Omental fat pad (tissue), 4 donors: ENCODE results near the gene ANO8. TPM values are rescaled to one million over a fixed set of nuclear protein-coding genes. Genes with fewer than 3 reads are reported as not detected.
A peak's percentile ranks its signal among the peaks of the same experiment; 100 is the strongest.

ENCODE experiments used
- ATAC-seq: fragments of 150-250 bp; one replicate; pipeline ENCODE4 v1.9.1; 2016; ENCODE audit warnings: mild to moderate bottlenecking, moderate library complexity; ENCODE audit not compliant: low FRiP score
- DNase-seq: peaks from one replicate; pipeline ENCODE4 v3.0.0-alpha.2; 2019; ENCODE audit warnings: low spot score
- total RNA-seq, 4 donors: library from RNA; depleted of rRNA; stranded (reverse); fragments of >200 nt; gene quantifications; one replicate each; pipeline ENCODE4 v1.1.0, GENCODE V29; 2016
- TF ChIP-seq, protein P1 (sequence below), 3 donors: fragments of 450-650 bp; IDR thresholded peaks; one replicate each; pipeline ENCODE4 v1.5.1; 2016 to 2017; ENCODE audit warnings: antibody characterized with exemption in 3 of 3, mild to moderate bottlenecking in 3 of 3, moderate library complexity in 2 of 3

Gene ANO8
- total RNA-seq, 4 donors from 2014 or later: 5.5 to 6.1 (median 5.8) TPM

DNA sequence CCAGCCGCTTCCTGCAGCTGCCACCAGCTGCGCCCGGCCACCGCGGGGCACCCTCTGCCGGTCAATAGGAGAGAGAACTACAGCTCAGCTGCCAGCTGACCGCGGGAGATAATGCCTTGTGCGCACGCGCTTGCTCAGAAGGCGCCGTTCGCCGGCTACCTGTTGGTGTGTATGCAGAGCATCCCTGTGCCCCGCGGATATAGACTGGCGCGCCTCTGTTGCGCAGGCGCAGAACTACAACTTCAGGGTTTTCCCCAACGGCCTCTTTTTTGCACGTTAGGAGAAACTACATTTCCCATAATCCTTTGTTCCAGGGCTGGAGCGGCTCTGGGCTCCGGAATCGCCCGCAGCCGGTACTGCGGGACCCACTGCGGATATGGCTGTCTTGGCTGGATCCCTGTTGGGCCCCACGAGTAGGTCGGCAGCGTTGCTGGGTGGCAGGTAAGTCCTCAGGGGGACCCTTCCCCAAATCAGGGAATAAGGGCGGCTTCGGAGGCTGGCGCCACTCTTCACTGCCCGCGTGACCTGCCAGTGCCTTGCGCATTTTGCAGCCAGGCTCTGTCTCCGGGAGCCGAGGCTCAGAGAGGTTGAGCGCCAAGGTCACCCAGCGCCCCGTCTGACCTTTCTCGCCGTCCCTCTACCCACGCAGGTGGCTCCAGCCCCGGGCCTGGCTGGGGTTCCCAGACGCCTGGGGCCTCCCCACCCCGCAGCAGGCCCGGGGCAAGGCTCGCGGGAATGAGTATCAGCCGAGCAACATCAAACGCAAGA lies 29.0 kb downstream of the ANO8 start, which contains the start of gene MRPL34:
TSS of gene MRPL34 (plus strand) at position 356 of the 768 bp plus-strand sequence. CDS start at position 377, 21 bp downstream.
- peak; percentile 77 for DNase-seq
- ATAC-seq: peak; percentile 80
- TF ChIP-seq, protein P1, sequence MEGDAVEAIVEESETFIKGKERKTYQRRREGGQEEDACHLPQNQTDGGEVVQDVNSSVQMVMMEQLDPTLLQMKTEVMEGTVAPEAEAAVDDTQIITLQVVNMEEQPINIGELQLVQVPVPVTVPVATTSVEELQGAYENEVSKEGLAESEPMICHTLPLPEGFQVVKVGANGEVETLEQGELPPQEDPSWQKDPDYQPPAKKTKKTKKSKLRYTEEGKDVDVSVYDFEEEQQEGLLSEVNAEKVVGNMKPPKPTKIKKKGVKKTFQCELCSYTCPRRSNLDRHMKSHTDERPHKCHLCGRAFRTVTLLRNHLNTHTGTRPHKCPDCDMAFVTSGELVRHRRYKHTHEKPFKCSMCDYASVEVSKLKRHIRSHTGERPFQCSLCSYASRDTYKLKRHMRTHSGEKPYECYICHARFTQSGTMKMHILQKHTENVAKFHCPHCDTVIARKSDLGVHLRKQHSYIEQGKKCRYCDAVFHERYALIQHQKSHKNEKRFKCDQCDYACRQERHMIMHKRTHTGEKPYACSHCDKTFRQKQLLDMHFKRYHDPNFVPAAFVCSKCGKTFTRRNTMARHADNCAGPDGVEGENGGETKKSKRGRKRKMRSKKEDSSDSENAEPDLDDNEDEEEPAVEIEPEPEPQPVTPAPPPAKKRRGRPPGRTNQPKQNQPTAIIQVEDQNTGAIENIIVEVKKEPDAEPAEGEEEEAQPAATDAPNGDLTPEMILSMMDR (IDR thresholded peaks at IDR 0.05): peak in 1 of 3 donors; percentile 37

DNA sequence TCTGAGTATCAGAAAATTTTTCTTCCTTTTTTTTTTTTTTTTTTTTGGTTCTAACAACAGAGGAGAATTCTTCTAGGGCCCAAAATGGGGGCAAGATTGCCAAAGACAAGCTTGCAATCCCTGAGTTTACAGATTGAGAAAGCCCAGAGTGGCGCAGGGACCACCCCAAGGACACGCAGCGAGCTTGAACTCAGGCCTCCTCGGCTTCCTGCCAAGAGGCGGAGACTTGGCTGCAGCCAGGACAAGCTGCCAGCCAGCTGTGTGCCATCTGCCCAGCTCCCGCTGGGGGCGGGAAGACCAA lies 29.5 kb downstream of the ANO8 start:
- ATAC-seq (no peak), DNase-seq (no peak)
- TF ChIP-seq, protein P1 (IDR thresholded peaks at IDR 0.05): no peak

DNA sequence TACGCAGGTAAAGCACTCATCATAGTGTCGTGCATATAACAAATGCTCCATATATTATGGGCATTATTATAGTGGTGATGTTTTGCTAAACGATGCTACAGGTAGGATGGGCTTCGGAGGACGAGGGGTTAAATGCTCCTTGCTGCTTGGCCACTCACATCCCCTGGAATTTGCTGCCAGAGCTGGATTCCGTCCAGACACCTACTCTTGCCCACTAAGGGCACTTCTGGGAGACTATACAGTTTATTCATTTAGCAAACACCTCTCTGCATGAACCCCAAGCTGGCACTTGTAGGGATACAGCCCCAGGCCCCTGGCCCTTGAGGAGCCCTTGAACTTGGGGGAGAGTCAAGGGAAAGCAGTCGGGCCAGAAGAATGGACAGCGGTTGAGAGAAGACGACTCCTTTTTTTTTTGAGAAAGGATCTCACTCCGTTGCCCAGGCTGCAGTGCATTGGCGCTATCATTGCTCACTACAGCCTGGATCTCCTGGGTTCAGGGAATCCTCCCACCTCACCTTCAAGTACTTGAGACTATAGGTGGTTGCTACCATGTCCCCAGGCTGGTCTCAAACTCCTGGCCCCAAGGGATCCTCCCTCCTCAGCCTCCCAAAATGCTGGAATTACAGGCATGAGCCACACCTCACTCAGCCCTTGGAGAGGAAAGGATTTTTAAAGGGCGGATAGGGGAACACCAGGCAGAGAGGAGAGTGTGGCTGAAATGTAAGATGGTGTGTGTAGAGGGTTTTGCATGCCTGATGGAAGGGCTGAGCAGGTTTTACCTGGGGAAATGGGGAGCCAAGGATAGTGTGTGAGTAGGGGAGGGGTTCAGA lies 30.1 kb downstream of the ANO8 start:
- TF ChIP-seq, protein P1 (IDR thresholded peaks at IDR 0.05): no peak
- ATAC-seq: no peak
- DNase-seq: no peak

DNA sequence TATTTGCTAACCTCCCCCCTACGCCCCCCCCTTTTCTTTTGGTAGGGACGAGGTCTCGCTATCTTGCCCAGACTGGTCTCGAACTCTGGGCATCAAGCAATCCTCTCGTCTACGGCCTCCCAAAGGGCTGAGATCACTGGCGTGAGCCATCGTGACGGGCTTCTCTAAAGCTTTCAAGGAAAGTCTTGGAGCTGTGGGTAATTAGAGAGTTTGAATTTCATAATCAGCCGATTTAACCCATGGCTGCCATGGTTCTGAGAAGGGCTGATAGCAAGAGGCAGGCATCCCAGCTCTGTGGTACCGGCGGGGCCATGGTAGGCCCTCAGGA lies 30.8 kb downstream of the ANO8 start:
- TF ChIP-seq, protein P1 (IDR thresholded peaks at IDR 0.05): no peak
- no peak for ATAC-seq

DNA sequence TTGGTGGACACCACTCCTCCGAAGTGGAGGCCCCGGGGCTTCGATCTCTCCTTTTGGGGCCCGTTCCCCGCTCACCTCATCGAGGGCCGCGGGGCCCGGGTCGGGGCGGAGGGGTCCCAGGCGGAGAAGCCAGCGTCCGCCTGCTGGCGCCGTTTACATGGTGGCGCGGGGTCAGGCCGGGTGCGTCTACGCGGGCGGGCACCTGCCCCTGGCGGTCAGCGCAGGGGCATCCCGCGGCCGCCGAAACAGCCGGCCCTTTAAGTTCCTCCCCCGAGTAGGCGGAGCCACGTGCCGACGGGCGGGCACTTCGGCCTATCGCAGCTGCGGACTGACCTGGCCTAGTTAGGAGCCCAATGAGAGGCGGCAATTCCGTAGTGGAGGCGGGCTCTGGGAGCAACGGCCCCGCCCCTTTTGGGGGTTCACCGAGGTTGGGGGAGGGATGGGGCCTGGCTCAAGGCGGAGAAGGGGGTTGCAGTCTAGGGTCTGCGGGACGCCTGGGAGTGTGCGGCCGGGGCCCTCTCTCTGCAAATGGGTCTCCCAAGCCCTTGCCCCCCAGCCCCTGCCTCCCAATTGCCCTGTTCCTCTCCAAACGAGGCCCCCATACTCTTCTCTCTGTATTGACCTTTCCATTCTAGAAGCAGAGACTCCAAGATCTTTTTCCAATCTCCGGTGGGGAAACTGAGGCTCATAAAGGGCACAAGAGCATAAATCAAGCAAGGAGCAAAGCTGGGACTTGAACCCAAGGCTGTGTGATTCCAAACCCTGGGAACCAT lies 31.3 kb downstream of the ANO8 start, which contains the start of gene ABHD8:
TSS of gene ABHD8 (minus strand) at position 259 of the 773 bp plus-strand sequence. CDS start 1,809 bp downstream, outside the sequence.
- ATAC-seq: peak; percentile 80
- peak; percentile 87 for DNase-seq
- TF ChIP-seq, protein P1 (IDR thresholded peaks at IDR 0.05): no peak

More for the DNA sequence above, 30.8 kb downstream of the ANO8 start:
- no peak for DNase-seq

DNA sequence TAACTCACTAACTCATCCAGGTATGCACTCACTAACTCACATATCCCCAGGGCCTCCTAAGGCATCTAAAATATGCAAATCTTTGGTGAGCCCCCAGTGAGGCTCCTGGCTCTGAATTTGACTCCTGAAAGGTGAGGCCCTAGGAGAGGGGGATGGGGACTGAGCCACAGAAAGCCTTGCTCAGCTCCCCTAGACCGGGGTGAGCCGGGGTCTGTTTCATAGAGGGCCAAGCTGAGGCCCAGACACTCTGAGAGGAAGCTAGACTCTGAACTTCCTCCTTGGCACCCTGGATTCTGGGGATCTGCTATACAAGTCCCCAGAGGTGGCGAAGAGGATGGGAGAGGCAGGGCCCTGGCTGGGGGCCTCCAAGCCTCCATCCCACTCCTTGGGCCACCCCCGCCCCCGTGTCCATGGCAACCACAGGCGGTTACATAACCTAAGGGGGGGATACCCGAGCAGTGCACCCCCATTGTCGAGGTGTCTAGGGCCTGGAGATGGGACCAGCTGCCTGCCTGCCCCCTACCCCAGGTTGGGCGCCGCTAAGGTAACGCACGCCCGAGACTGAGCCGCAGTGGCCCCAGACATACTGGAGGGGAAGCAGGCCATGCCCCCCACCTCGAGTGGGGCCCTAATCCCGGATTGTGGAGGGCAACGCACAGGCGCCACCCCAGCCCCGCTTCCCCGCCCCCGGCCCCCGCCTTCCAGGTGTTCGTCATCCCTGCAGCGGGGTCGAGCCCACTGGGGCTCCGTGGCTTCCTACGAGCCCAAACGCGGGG lies 32.1 kb downstream of the ANO8 start:
- DNase-seq (no peak), ATAC-seq (no peak)
- TF ChIP-seq, protein P1 (IDR thresholded peaks at IDR 0.05): no peak
